Fibroblast of skin of back (primary cell): ENCODE results near the gene USP5.
"Not testable (repeated sequence)": the region's sequence is repeated elsewhere in the genome, so short reads cannot be mapped to it uniquely, and the experiment has no call there.

Experiments used
- DNase-seq: peaks from one replicate; pipeline ENCODE4 v3.0.0-alpha.2; 2013

Gene USP5

DNA sequence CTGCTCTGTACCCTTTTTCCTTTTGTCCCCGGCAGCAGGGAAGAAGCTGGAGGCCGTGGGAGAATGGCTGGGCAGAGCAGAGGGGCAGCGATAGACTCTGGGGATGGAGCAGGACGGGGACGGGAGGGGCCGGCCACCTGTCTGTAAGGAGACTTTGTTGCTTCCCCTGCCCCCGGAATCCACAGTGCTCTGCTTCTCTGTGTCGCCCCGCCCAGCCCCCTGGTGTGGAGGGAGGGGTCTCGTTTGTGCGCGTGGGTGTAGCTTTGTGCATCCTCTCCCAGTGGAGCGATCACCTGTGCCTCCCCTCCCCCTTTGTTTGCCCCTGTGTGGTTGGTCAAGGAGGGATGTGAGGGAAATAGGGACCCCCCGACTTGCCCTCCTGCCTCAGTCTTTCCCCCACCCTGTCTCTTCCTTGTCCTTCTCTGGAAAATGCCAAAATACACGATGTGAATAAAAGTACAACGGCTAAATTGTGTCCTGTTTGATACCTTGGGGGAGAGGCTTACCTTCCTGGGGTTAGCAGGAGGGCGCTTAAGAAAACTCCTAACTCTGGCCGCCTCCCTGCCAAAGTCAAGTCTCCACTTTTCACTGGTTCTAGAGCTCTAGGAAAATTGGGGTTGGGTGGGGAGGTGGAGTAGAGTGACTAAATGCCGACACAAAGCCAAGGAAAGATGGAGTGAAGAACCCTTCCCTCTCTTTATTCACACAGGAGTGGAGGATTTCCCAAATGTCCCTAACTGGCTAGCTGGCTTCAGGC lies 14.4 kb downstream of the USP5 start:
- no peak for DNase-seq

DNA sequence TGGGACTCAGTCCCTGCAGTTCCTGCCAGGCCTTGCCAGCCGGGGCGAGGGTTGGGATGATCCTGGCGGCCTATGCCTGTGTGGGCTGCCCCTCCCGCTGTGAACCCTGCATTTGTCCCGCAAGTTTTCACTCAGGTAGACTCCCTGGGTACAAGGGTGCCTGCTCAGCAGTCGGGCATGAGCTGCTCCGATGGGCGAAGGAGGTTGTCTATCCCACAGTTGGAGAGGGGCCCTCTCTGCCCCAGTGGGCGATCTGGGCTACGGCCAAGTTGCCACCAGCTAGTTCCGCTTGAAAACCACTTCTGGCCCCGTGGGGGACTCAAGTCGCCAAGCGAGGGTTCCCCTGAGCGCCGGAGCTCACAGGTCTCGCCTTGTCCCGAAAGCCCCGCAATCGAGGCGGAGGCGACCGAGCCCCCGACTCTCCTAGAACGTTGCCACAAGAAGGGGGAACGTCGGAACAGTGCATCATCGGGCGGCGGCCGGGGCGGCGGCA lies 15.0 kb downstream of the USP5 start:
- no peak for DNase-seq

GRCh38 chr12:6867413-6868210 lies 15.7 kb downstream of the USP5 start, which contains the start of gene TPI1:
TSS of gene TPI1 (plus strand) at chr12:6867531. CDS start at chr12:6867567, 36 bp downstream.
- DNase-seq: peak; percentile 79

DNA sequence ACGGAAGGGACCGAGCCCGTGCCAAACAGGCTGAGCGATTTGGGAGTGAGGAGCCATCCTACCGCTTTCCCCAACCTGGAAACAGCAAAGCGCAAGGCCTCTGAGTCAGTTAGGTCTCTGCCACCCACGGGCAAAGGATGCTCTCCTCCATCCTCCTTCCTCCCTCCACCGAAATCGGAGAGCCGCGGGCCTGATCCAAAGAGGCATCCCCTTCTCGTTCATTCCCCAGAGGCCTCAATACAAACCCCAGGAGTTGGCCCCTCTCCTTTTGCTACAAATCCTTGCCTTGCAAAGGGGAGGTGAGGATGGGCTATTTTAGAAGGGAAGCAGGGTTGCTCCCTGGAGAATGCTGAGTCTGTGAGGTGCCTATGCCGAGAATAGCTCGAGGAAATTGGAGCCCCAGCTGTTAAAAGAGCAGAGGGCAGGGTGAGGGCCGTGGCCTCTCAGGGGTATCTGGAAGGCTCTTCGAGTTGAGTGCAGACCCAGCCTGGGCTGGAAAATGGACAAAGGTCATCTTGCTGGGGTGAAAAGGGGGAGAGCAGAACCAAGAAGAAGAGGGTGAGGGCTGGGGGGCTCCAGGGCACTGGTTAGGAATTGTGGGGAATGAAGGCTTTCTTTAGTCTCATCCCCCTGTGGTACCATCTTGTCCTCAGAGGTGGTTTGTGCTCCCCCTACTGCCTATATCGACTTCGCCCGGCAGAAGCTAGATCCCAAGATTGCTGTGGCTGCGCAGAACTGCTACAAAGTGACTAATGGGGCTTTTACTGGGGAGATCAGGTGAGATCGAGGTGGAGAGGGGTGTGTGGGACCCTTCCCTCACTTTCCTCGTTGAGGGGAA lies 16.5 kb downstream of the USP5 start:
- no peak for DNase-seq

GRCh38 chr12:6869049-6870021 lies 17.4 kb downstream of the USP5 start:
- DNase-seq: peak; percentile 72

- DNase-seq: not testable (repeated sequence)
These were observed 18.4 kb downstream of the USP5 start for GRCh38 chr12:6870304-6870703.

- peak; percentile 47 for DNase-seq
These were observed 19.4 kb downstream of the USP5 start for GRCh38 chr12:6871052-6871957.

- peak; percentile 75 for DNase-seq
These were observed 20.4 kb downstream of the USP5 start for GRCh38 chr12:6872073-6873048.

DNA sequence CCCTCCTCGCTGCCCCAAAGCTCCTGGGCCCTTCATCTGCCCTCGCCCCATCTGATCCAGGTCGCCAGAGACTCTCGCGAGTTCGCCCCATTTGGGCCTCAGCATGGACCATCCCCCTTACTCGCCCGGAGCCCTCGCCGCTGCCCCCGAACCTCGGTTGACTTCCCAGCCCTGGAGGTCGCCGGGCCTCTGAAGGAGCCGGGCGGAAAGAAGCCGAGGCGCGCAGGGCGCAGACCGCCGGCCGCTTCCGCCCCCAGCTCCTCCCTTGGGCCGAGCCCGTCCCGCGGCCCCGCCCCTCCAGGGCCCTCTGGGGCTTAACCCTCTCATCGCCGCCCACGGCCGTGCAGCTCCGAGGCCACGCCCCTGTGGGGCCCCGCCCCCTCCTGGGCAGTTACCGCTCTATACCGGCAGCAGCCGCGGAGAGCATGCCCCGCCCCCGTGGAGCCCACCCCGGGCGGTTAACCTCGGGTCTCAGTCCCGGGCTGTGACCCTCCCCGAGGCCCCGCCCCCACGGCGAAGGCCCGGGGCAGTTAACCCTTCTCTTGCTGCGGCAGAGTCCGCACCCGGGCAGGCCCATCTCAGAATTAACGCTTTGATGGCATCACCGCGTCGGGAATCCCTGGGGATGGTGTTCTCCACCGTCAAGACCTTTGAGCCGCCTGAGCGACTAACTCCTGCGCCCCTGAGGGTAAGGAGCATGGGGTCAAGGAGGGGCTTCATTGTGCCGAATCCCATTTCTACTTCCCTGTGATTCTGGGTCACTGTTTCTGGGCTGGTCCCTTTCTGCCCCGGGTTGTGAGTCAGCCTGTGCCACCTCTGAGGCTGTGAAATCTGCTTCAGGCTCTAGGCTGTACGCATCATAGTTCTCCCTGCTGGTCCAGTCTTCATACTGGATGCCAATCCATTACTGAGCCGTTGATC lies 21.4 kb downstream of the USP5 start, which contains the start of gene SPSB2:
TSS of gene SPSB2 (minus strand) at position 210 of the 921 bp plus-strand sequence. CDS start 402 bp downstream, outside the sequence.
- peak; percentile 94 for DNase-seq

DNA sequence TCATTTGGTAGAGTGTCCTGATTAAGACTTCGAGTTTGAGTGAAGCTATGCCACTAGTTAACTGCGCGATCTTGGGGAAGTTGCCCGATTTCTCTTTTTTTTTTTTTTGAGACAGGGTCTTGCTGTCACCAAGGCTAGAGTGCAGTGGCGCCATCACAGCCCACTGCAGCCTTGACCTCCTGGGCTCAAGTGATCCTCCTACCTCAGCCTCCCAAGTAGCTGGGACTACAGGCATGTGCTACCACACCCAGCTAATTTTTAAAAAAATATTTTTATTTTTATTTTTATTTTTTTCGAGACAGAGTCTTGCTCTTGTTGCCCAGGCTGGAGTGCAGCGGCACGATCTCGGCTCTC lies 22.0 kb downstream of the USP5 start:
- not testable (repeated sequence) for DNase-seq

- not testable (repeated sequence) for DNase-seq
These were observed 27.9 kb downstream of the USP5 start for GRCh38 chr12:6879824-6880223.

DNA sequence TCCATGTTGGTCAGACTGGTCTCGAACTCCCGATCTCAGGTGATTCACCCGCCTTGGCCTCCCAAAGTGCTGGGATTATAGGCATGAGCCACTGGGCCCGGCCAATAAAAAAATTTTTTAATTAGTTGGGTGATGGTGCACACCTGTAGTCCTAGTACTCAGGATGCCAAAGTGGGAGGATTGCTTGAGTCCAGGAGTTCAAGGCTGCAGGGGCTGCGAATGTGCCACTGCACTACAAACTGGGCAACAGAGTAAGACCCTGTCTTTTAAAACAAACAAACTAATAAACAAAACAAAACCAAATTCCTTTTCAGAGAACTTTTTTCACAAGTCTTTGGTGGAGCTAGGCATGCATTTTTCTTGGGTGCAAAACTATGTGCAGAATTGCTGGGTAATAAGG lies 31.3 kb downstream of the USP5 start:
- no peak for DNase-seq

- no peak for DNase-seq
These were observed 31.7 kb downstream of the USP5 start for GRCh38 chr12:6883683-6884082.

DNA sequence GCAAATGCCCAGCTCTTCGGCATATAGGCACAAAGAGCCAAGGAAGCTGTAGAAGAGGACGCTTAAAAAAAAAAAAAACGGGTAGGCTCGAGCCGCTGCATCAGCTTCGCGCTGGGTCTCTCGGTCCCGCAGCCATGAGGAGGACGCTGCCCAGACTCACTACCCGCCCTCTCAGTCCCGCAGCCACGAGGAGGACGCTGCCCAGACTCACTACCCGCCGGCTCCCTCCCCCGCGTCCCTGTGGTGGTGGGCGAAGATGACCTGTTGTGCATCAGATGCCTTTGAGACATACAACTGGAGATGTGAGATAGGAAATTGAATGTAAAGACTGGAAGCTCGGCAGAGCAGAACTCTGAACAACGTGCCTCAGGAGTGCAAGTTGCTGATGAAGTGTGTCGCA lies 32.6 kb downstream of the USP5 start:
- DNase-seq: no peak

DNA sequence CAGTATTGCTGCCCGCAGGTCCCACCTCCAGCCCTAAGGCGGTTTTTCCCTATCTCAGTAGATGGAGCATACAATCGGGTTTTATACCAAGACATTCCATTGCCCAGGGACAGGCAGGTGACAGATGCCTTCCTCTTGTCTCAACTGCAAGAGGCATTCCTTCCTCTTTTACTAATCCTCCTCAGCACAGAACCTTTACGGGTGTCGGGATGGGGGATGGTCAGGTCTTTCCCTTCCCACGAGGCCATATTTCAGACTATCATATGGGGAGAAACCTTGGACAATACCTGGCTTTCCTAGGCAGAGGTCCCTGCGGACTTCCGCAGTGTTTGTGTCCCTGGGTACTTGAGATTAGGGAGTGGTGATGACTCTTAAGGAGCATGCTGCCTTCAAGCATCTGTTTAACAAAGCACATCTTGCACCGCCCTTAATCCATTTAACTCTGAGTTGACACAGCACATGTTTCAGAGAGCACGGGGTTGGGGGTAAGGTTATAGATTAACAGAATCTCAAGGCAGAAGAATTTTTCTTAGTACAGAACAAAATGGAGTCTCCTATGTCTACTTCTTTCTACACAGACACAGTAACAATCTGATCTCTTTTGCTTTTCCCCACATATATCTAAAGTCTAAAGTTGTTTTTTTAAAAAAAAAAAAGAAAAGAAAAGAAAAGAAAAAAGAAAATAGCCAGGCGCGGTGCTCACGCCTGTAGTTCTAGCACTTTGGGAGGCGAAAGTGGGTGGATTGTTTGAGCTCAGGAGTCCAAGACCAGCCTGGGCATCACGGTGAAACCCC lies 34.5 kb downstream of the USP5 start:
- not testable (repeated sequence) for DNase-seq

- no peak for DNase-seq
These were observed 35.5 kb downstream of the USP5 start for GRCh38 chr12:6887460-6887859.

- no peak for DNase-seq
These were observed 36.4 kb downstream of the USP5 start for GRCh38 chr12:6888360-6888759.
